CD4-positive, alpha-beta memory T cell (primary cell): ENCODE results near the gene CRTC2. TPM values are rescaled to one million over a fixed set of nuclear protein-coding genes. Genes with fewer than 3 reads are reported as not detected.
A peak's percentile ranks its signal among the peaks of the same experiment; 100 is the strongest.

Experiments used
- CTCF ChIA-PET: fragments of 350-600 bp; sonication (Branson Sonifier 250); formaldehyde crosslinking; loops from one replicate; lab custom pipeline; 2021; ENCODE audit warnings: inconsistent platforms; ENCODE audit not compliant: partially characterized antibody; lab: Charles Lee
- POLR2A ChIA-PET: fragments of 350-600 bp; sonication (Branson Sonifier 250); formaldehyde crosslinking; loops from one replicate; lab custom pipeline; 2021; ENCODE audit not compliant: partially characterized antibody; lab: Charles Lee
- DNase-seq, 5 donors: peaks; one replicate each; pipeline versions ENCODE4 v3.0.0 to v3.0.0-alpha.2; 2020 to 2022; ENCODE audit warnings: mixed read lengths in 1 of 5
- H3K27ac ChIP-seq: one replicate; pipeline ENCODE4 v1.7.0; 2013; ENCODE audit warnings: low read depth, low read length
- H3K27me3 ChIP-seq: 2 replicates; pipeline ENCODE4 v1.7.0; 2013; ENCODE audit warnings: mild to moderate bottlenecking, low read length, moderate library complexity; ENCODE audit not compliant: insufficient read depth
- H3K36me3 ChIP-seq: 2 replicates; pipeline ENCODE4 v1.7.0; 2013; ENCODE audit warnings: mild to moderate bottlenecking, low read length, moderate library complexity; ENCODE audit not compliant: insufficient read depth
- H3K4me1 ChIP-seq: 2 replicates; pipeline ENCODE4 v1.7.0; 2013; ENCODE audit warnings: mild to moderate bottlenecking, low read length, moderate library complexity; ENCODE audit not compliant: insufficient read depth
- H3K4me3 ChIP-seq, 2 donors: one replicate each; pipeline ENCODE4 v1.7.0; 2013; ENCODE audit warnings: low read length in 2 of 2, mild to moderate bottlenecking in 1 of 2
- H3K9me3 ChIP-seq, 2 donors: one replicate each; pipeline ENCODE4 v1.7.0; 2013; ENCODE audit warnings: low read length in 2 of 2, control low read depth in 1 of 2; ENCODE audit not compliant: control insufficient read depth in 1 of 2
- H3K27ac Mint-ChIP-seq, 7 donors: one replicate each; pipeline ENCODE4 v1.8.0; 2020 to 2021; ENCODE audit warnings: mixed read lengths in 7 of 7, mild to moderate bottlenecking in 6 of 7, inconsistent platforms in 3 of 7, moderate library complexity in 3 of 7
- H3K27me3 Mint-ChIP-seq, 2 donors: one replicate each; pipeline ENCODE4 v1.8.0; 2020 to 2021; ENCODE audit warnings: mixed read lengths in 2 of 2
- H3K36me3 Mint-ChIP-seq, 2 donors: one replicate each; pipeline ENCODE4 v1.8.0; 2020 to 2021; ENCODE audit warnings: mixed read lengths in 2 of 2, inconsistent platforms in 1 of 2, mild to moderate bottlenecking in 1 of 2
- H3K4me1 Mint-ChIP-seq, 4 donors: one replicate each; pipeline ENCODE4 v1.8.0; 2020 to 2021; ENCODE audit warnings: mixed read lengths in 4 of 4, mild to moderate bottlenecking in 1 of 4
- H3K4me3 Mint-ChIP-seq, 8 donors: one replicate each; pipeline ENCODE4 v1.8.0; 2020 to 2021; ENCODE audit warnings: mixed read lengths in 8 of 8, mild to moderate bottlenecking in 7 of 8, moderate library complexity in 6 of 8, inconsistent platforms in 3 of 8
- H3K9me3 Mint-ChIP-seq, 8 donors: one replicate each; pipeline ENCODE4 v1.8.0; 2020 to 2021; ENCODE audit warnings: mixed read lengths in 8 of 8, mild to moderate bottlenecking in 5 of 8, inconsistent platforms in 3 of 8, moderate library complexity in 1 of 8
- intact Hi-C: fragments of 100-400 bp; cut with micrococcal nuclease; formaldehyde crosslinking; loops from one replicate; pipeline ENCODE4 v1.15.1; 2023
- polyA plus RNA-seq, 2 donors: library from polyadenylated mRNA; unstranded; fragments of 300-500 nt; fragmentation: Illumina TruSeq; gene quantifications; one replicate each; pipeline ENCODE4 v1.2.3, GENCODE V29; 2021
- total RNA-seq, 2 experiments: library from RNA; stranded (reverse); gene quantifications; one replicate each; pipeline ENCODE4 v1.2.3, GENCODE V29; 2021

The CRTC2 gene
- total and polyA plus RNA-seq, 4 experiments from 2014 or later, result 12.3 to 113 (median 83.0) TPM

DNA sequence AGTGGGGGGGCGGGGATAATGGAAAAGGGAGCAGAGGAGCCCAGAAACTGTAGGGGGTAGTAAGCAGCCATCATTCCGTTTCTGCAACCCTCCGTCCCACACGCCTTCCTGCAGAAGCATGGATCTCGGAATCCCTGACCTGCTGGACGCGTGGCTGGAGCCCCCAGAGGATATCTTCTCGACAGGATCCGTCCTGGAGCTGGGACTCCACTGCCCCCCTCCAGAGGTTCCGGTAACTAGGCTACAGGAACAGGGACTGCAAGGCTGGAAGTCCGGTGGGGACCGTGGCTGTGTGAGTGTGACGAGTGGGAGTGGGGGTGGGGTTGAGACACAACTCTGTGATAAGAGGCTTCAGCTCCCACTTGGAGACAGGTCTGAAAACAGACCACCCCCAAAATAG, 10.0 kb upstream of the CRTC2 start:
- ChIA-PET POLR2A (interaction anchor here (1.2 to 5.1 kb wide), 11 partner anchors 8 to 304 kb away, joined by 3 to 148 read pairs (median 11); partner anchors contain the start of genes CRTC2, DENND4B, GATAD2B and HAX1), CTCF (interaction anchor here (0.5 to 8.4 kb wide), 9 partner anchors 8 to 308 kb away, joined by 3 to 70 read pairs (median 7); partner anchors contain the start of genes CRTC2, DENND4B, JTB and RAB13)
- H3K4me3 Mint-ChIP-seq, result peak overlapping the region in 5 of 8 donors; percentile 15 to 93 (median 43)
- Histone ChIP-seq H3K4me3 (no peak overlapping the region), H3K27ac (peak overlapping the region; percentile 89), H3K4me1 (peaks cover 39% of the 10 kb centered on the region), H3K9me3 (no peaks in the 10 kb centered on the region), H3K36me3 (peaks cover 8% of the 10 kb centered on the region), H3K27me3 (no peaks in the 10 kb centered on the region)
- no peak for DNase-seq
- H3K36me3 Mint-ChIP-seq, result peaks cover 0 to 14% of the 10 kb centered on the region in 2 donors
- H3K27me3 Mint-ChIP-seq, result no peaks in the 10 kb centered on the region
- peaks cover 24 to 58% (median 42%) of the 10 kb centered on the region in 4 donors for H3K4me1 Mint-ChIP-seq
- intact Hi-C loops, result no loop called here
- peak overlapping the region; percentile 29 to 99 (median 96) for H3K27ac Mint-ChIP-seq
- H3K9me3 Mint-ChIP-seq, result no peaks in the 10 kb centered on the region

DNA sequence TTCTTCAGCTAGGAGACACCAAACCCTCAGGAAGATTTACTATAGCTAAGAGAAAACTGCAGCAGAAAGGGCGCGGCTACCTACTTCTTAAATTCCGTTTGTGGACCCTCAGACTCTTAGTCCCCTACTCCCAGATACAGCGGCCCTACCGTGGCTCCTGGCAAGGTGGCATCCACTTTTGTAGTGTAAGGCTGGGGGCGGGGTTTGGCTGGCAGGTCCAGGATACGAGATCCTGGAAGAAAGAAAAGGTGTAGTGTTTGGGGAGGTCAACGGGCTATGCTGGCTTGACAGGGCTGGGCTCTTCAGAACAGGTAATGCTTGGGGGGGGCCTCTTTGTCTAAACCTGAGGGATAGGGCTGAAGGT, 9.6 kb upstream of the CRTC2 start:
- ChIA-PET CTCF (interaction anchor here (0.5 to 8.4 kb wide), 13 partner anchors 8 to 308 kb away, joined by 3 to 70 read pairs (median 6); partner anchors contain the start of genes CRTC2, DENND4B, GATAD2B and JTB), POLR2A (interaction anchor here (1.0 to 5.1 kb wide), 17 partner anchors 9 to 305 kb away, joined by 3 to 148 read pairs (median 7); partner anchors contain the start of genes CRTC2, DENND4B, GATAD2B and HAX1)
- intact Hi-C loops, result loop anchor here (1.0 kb wide), 4 partner anchors 9 to 45 kb away; partner anchors contain the start of genes CRTC2, DENND4B and JTB
- Mint-ChIP-seq H3K36me3 (peaks cover 0 to 11% of the 10 kb centered on the region in 2 donors), H3K4me1 (peaks cover 24 to 60% (median 45%) of the 10 kb centered on the region in 4 donors), H3K9me3 (no peaks in the 10 kb centered on the region), H3K27me3 (no peaks in the 10 kb centered on the region), H3K4me3 (peak overlapping the region; percentile 86 to 97 (median 92)), H3K27ac (peak overlapping the region; percentile 95 to 99 (median 96))
- Histone ChIP-seq H3K27me3 (no peaks in the 10 kb centered on the region), H3K4me1 (peaks cover 39% of the 10 kb centered on the region), H3K27ac (peak overlapping the region; percentile 89), H3K9me3 (no peaks in the 10 kb centered on the region), H3K36me3 (peaks cover 4% of the 10 kb centered on the region), H3K4me3 (peak overlapping the region in 1 of 2 donors; percentile 66)
- no peak for DNase-seq

DNA sequence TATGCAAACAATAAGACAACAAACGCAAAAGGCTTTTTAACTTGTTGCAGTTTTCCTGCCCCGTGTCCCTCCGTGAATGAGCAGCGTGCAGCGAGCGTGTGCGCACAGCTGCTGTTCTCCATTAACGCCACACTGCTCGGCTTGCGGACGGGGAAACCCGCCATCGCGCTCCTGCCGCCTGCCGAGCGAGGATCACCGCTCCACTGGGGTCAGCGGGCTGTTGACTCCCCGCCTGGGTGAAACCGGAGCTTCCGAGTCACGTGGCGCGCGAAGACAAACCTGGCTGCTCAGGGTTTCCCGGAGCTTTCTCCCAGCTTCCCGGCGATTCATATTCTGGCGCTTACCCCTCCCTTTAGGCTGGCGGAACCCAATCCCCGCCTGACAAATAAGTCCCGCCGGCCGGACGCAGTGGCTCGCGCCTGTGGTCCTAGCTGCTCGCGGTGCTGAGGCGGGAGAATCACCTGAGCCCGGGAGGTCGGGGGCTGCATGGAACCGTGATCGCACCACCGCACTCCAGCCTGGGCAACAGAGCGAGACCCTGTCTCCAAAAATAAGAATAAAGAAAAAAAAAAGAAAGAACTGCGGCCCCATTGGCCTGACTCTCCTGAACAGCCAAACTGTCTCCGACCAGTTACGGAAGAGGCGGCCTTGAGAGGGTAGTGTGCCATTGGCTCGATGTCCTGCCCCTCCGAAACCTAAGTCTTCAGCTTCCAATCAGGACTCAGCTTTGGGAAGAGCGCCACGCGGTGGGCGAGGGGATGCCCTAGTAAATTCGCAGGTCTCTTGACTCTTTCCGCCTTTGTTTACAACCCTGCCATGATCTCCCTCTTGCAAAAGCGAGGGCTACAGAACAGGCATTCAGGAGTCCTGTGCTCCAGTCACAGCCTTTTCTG, 8.9 kb upstream of the CRTC2 start, which contains the start of gene CREB3L4:
TSS of gene CREB3L4 (plus strand) at position 796 of the 893 bp plus-strand sequence. CDS start 624 bp downstream, outside the sequence.
- Mint-ChIP-seq H3K4me1 (peaks cover 29 to 60% (median 47%) of the 10 kb centered on the region in 4 donors), H3K4me3 (peak within 1 kb of the TSS; percentile 86 to 97 (median 92)), H3K27ac (peak within 1 kb of the TSS; percentile 95 to 99 (median 96)), H3K9me3 (no peaks in the 10 kb centered on the region), H3K27me3 (no peaks in the 10 kb centered on the region), H3K36me3 (peaks cover 0 to 14% of the 10 kb centered on the region in 2 donors)
- Histone ChIP-seq H3K27me3 (no peaks in the 10 kb centered on the region), H3K4me1 (peaks cover 46% of the 10 kb centered on the region), H3K27ac (peak within 1 kb of the TSS; percentile 89), H3K36me3 (no peaks in the 10 kb centered on the region), H3K9me3 (no peaks in the 10 kb centered on the region), H3K4me3 (peak within 1 kb of the TSS; percentile 45 to 66)
- ChIA-PET POLR2A (interaction anchor here (0.7 to 5.1 kb wide), 23 partner anchors 9 to 1043 kb away, joined by 3 to 148 read pairs (median 6); partner anchors contain the start of genes CRTC2, DENND4B, GATAD2B and HAX1), CTCF (interaction anchor here (0.5 to 8.4 kb wide), 14 partner anchors 9 to 307 kb away, joined by 3 to 70 read pairs (median 5); partner anchors contain the start of genes CRTC2, DENND4B, GATAD2B and JTB)
- intact Hi-C loops, result loop anchor here (1.0 kb wide), 4 partner anchors 9 to 44 kb away; partner anchors contain the start of genes CRTC2, DENND4B and JTB
- DNase-seq, result peak; percentile 82 to 91 (median 87)

DNA sequence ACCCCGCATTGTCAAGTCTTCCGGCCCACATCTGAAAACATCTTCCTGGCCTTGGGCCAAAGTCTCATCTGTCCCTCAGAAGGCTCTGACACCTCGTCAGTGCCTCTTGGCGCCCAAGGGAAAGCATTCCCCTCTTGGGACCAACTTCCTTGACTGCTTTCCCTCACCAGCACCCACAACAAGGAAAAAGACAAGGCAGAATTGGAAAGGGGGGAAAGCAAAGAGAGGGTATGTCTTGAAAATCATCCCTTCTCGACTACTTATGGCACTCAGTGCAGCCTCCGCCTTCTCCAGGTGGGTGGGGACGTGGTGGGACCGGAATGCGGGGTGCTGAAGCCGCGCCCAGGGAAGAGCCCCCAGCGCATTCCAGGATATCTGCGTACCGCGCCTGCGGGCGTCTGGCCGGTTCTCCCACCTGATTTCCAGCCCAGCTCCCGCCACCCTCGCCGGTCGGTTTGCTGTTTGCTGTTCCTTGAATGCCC, 5.5 kb upstream of the CRTC2 start:
- H3K4me3 Mint-ChIP-seq, result peak overlapping the region; percentile 90 to 98 (median 94)
- ChIA-PET POLR2A (interaction anchor here (1.1 to 3.3 kb wide), 7 partner anchors 9 to 166 kb away, joined by 3 to 70 read pairs (median 22); partner anchors contain the start of genes DENND4B, GATAD2B, JTB and RPS27), CTCF (interaction anchor here (1.6 to 8.4 kb wide), 5 partner anchors 12 to 40 kb away, joined by 5 to 70 read pairs (median 12); partner anchors contain the start of genes DENND4B, JTB and RAB13)
- H3K36me3 Mint-ChIP-seq, result peaks cover 0 to 26% of the 10 kb centered on the region in 2 donors
- no peaks in the 10 kb centered on the region for H3K36me3 ChIP-seq
- peak overlapping the region; percentile 91 for H3K27ac ChIP-seq
- peaks cover 37 to 64% (median 51%) of the 10 kb centered on the region in 4 donors for H3K4me1 Mint-ChIP-seq
- H3K27ac Mint-ChIP-seq, result peak overlapping the region; percentile 86 to 98 (median 97)
- H3K27me3 ChIP-seq, result no peaks in the 10 kb centered on the region
- DNase-seq, result no peak
- H3K9me3 ChIP-seq, result no peaks in the 10 kb centered on the region
- no peaks in the 10 kb centered on the region for H3K27me3 Mint-ChIP-seq
- peak overlapping the region; percentile 55 to 80 for H3K4me3 ChIP-seq
- peaks cover 54% of the 10 kb centered on the region for H3K4me1 ChIP-seq
- intact Hi-C loops, result loop anchor here (1.0 kb wide), 1 partner anchor 41 kb away; no protein-coding TSS in a partner anchor
- no peaks in the 10 kb centered on the region for H3K9me3 Mint-ChIP-seq

DNA sequence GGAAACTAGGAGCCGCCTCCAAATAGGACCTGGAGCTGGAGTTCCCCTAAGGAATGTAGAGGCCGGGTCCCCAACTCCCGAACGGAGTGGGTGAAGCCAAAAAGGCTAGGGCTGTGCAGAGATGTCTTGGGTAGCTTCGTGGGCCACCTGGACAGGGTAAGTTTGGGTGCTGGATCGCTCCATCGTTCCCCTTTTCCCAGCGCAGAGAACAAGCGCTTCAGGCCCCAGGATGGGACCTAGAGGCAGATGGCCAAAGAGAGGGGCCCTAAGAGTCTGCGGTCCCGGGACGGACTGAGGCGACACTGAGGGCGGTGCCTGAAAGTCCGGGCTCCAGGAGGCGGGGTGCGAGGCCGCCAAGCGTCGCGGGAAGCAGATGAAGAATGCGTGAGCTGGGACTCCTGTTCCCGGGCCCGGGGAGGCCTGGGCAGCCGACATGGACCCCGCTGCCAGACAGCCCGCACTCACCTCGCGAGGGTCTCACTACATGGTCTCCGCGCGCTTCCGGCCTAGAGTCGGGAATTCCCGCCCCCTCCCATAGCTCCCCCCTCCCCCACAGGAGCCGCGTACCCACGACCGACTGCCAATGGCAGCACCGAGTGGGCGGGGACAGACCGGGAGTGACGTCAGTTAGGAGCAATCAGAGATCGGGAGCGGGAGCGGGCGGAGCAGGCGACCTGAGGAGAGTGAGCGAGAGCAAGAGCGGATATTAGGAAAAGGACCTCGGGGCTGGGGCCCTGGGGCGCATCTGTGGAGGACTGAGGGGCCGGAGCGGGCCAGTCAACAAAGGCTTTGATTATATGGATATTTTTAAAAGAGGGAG, 4.8 kb upstream of the CRTC2 start, which contains the start of gene SLC39A1:
TSS of gene SLC39A1 (minus strand) at position 508 of the 820 bp plus-strand sequence. CDS start 822 bp downstream, outside the sequence.
- Mint-ChIP-seq H3K36me3 (peaks cover 0 to 30% of the 10 kb centered on the region in 2 donors), H3K9me3 (no peaks in the 10 kb centered on the region), H3K4me3 (peak within 1 kb of the TSS; percentile 90 to 98 (median 94)), H3K27me3 (no peaks in the 10 kb centered on the region), H3K4me1 (peaks cover 39 to 66% (median 54%) of the 10 kb centered on the region in 4 donors), H3K27ac (peak within 1 kb of the TSS; percentile 86 to 98 (median 97))
- peak; percentile 87 to 97 (median 89) for DNase-seq
- Histone ChIP-seq H3K4me1 (peaks cover 54% of the 10 kb centered on the region), H3K27me3 (no peaks in the 10 kb centered on the region), H3K36me3 (no peaks in the 10 kb centered on the region), H3K27ac (peak within 1 kb of the TSS; percentile 91), H3K4me3 (peak within 1 kb of the TSS; percentile 55 to 80), H3K9me3 (no peaks in the 10 kb centered on the region)
- POLR2A ChIA-PET, result interaction anchor here (0.6 to 3.3 kb wide), 15 partner anchors 9 to 442 kb away, joined by 3 to 70 read pairs (median 5); partner anchors contain the start of genes DENND4B, GATAD2B, JTB and RPS27
- intact Hi-C loops, result loop anchor here (1.0 kb wide), 1 partner anchor 40 kb away; no protein-coding TSS in a partner anchor
- CTCF ChIA-PET, result interaction anchor here (1.6 to 8.4 kb wide), 5 partner anchors 13 to 40 kb away, joined by 5 to 70 read pairs (median 12); partner anchors contain the start of genes DENND4B, JTB and RAB13
